H54 (cell line): ENCODE measurements around the gene GLRX5.
"Not testable (repeated sequence)": the region's sequence is repeated elsewhere in the genome, so short reads cannot be mapped to it uniquely, and the experiment has no call there.

Experiments
- DNase-seq: peaks from one replicate; pipeline ENCODE4 v3.0.0; 2011; ENCODE audit warnings: low spot score, mixed read lengths; ENCODE audit not compliant: insufficient read length
- FAIRE-seq: peaks from 3 replicates; lab custom pipeline; 2011; peaks lifted over from hg19 to GRCh38; lab: Jason Lieb, UNC
- POLR2A ChIP-seq: IDR thresholded peaks from 2 replicates; pipeline ENCODE4 v1.6.1; 2011; ENCODE audit warnings: low read depth, mild to moderate bottlenecking, low read length

GLRX5 gene

GRCh38 chr14:95557832-95558231 is 23.0 kb downstream of the GLRX5 start:
- DNase-seq = no peak
- no peak for TF ChIP-seq POLR2A
- no peak for FAIRE-seq

GRCh38 chr14:95559203-95559602 is 24.4 kb downstream of the GLRX5 start:
- FAIRE-seq = no peak
- no peak for TF ChIP-seq POLR2A

GRCh38 chr14:95561001-95561412 is 26.2 kb downstream of the GLRX5 start:
- FAIRE-seq = peak; percentile 98
- DNase-seq = peak; percentile 70
- no peak for TF ChIP-seq POLR2A

More at GRCh38 chr14:95559203-95559602, 24.4 kb downstream of the GLRX5 start:
- DNase-seq = no peak

- no peak for FAIRE-seq
- DNase-seq = no peak
- TF ChIP-seq POLR2A = no peak
Observed at GRCh38 chr14:95562892-95563685, 28.2 kb downstream of the GLRX5 start.

- FAIRE-seq (no peak), DNase-seq (peak; percentile 19)
- TF ChIP-seq POLR2A = no peak
Observed at GRCh38 chr14:95564060-95564459, 29.2 kb downstream of the GLRX5 start.

- TF ChIP-seq POLR2A = no peak
- DNase-seq (no peak), FAIRE-seq (no peak)
Observed at GRCh38 chr14:95569440-95569839, 34.6 kb downstream of the GLRX5 start.

- no peak for TF ChIP-seq POLR2A
- FAIRE-seq (no peak), DNase-seq (no peak)
Observed at GRCh38 chr14:95573313-95573712, 38.5 kb downstream of the GLRX5 start.

- FAIRE-seq (no peak), DNase-seq (no peak)
- no peak for TF ChIP-seq POLR2A
Observed at GRCh38 chr14:95575840-95576473, 41.1 kb downstream of the GLRX5 start.

- no peak for FAIRE-seq
- DNase-seq = no peak
- no peak for TF ChIP-seq POLR2A
Observed at GRCh38 chr14:95577067-95577800, 42.4 kb downstream of the GLRX5 start.

- DNase-seq = no peak
- TF ChIP-seq POLR2A = no peak
- FAIRE-seq = no peak
Observed at GRCh38 chr14:95577870-95578269, 43.0 kb downstream of the GLRX5 start.

DNA sequence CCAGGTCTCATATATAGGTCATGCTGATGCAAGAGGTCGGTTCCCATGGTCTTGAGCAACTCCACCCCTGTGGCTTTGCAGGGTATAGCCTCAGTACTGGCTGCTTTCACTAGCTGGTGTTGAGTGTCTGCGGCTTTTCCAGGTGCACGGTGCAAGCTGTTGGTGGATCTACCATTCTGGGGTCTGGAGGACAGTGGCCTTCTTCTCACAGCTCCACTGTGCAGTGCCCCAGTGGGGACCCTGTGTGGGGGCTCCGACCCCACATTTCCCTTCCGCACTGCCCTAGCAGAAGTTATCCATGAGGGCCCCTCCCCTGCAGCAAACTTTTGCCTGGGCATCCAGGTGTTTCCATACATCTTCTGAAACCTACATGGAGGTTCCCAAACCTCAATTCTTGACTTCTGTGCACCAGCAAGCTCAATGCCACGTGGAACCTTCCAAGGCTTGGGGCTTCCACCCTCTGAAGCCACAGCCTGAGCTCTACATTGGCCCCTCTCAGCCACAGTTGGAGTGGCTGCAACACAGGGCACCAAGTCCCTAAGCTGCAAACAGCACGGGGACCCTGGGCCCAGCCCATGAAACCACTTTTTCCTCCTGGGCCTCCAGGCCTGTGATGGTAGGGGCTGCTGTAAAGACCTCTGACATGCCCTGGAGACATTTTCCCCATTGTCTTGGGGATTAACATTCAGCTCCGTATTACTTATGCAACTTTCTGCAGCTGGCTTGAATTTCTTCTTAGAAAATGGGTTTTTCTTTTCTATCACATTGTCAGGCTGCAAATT is 49.2 kb downstream of the GLRX5 start:
- FAIRE-seq, DNase-seq: not testable (repeated sequence)

DNA sequence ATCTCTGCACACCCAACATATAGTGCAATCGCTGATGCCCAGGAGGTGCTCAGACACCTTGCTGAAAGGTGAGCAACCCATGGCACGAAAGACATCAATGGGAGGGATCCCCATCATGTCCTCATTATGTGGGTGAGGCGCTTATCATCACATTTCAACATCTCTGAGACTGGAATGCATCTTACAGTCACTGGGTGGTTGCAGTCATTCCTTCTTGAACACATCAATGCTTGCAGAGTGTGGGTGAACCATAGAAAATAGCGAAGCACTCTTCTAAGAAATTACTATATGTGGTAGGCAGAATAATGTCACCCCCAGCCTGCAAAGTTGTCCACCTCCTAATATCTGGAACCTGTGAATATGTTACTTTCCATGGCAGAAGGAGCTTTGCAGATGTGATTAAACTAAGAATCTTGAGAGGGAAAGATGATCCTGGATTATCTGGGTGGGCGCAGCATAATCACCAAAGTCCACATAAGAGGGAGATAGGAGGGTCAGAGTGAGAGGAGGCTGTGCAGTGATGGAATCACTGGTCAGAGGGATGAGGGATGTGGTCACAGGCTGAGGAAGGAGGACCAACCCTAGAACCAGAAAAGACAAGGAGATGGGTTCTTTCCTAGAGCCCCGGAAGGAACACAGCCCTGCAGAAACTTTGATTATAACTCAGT is 51.2 kb downstream of the GLRX5 start:
- FAIRE-seq = no peak
- DNase-seq = no peak
- TF ChIP-seq POLR2A = no peak

DNA sequence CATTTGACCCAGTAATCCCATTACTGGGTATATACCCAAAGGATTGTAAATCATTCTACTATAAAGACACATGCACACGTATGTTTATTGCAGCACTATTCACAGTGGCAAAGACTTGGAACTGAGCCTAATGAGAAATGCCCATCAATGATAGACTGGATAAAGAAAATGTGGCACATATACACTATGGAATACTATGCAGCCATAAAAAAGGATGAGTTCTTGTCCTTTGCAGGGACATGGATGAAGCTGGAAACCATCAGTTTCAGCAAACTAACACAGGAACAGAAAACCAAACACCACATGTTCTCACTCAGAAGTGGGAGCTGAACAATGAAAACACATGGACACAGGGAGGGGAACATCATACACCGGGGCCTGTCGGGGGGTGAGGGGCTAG is 56.3 kb downstream of the GLRX5 start:
- not testable (repeated sequence) for DNase-seq, FAIRE-seq
